CD1c-positive myeloid dendritic cell (primary cell): ENCODE measurements around the gene OR52M1.
"Not testable (repeated sequence)": the region's sequence is repeated elsewhere in the genome, so short reads cannot be mapped to it uniquely, and the experiment has no call there.

Source experiments
- DNase-seq: peaks from one replicate; pipeline ENCODE4 v3.0.0-alpha.2; 2016; ENCODE audit errors: extremely low spot score

Gene OR52M1, protein sequence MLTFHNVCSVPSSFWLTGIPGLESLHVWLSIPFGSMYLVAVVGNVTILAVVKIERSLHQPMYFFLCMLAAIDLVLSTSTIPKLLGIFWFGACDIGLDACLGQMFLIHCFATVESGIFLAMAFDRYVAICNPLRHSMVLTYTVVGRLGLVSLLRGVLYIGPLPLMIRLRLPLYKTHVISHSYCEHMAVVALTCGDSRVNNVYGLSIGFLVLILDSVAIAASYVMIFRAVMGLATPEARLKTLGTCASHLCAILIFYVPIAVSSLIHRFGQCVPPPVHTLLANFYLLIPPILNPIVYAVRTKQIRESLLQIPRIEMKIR

DNA sequence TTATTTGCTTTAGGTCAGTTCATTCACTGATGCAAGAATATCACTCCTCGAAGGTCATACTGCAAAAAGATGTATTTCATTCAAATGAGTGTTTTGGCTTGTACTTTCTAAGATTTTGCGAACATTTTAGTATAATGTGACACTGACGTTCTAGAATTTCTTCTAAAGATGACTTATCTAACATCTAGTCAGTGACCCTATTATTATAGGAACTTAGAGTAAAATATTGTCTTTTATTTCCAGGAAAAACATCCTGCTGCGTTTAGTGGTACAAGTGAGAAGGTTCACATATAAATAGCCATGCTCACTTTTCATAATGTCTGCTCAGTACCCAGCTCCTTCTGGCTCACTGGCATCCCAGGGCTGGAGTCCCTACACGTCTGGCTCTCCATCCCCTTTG is at the start of gene OR52M1:
Gene OR52M1, plus strand, starts transcription at position 301 of the 400 bp plus-strand sequence. Its CDS starts 0 bp downstream, at position 301.
- no peak for DNase-seq

DNA sequence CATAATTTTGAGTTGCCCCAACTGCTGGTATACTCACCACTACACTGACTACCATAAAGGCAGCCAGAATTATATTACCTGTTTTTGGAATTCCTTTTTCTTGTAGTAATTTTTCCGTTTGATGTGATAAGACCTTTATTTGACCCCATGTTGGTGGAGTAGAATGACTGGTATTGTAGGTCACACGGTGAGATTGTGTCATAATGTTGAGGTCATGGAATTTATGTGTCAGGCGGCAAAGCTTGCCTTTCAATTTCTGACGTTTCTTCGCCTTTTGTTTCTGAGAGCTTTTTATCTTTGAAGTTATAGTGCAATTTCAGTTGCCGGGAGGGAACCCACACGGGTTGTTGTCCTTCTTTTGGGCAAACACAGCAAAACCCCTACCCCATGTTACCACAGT is 49.5 kb upstream of the OR52M1 start:
- no peak for DNase-seq

GRCh38 chr11:4495986-4496385 is 49.0 kb upstream of the OR52M1 start:
- no peak for DNase-seq

DNA sequence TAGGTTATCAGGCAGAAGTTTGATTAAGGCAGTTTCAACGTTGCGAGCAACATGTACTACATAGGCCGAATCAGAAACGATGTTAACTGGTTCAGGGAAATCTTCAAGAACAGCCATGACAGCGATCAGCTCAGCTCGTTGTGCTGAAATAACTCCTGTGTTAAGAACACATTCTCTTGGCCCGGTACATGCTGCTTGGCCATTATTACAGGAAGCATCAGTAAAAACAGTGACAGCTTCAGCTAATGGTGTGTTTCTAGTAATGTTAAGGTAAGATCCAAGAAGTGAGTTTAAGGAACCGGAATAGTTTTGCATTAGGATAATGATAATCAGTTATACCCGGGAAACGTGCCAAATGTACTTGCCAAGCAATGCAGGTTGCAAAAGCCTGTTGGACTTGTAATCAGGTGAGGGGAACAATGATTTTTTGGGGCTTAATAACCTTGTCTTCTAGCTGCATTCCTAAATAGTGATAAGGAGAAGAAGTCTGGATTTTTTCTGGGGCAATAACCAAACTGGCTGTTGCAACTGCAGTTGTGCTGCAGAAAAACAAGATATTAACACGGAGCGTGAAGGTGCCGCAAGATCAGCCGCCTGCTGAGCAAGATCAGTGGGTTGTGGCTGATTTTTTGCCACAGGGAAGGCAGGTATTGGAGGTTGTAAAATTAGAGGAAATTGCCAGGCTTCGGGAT is 48.3 kb upstream of the OR52M1 start:
- no peak for DNase-seq

GRCh38 chr11:4508886-4509285 is 36.1 kb upstream of the OR52M1 start:
- DNase-seq = no peak

GRCh38 chr11:4511282-4512245 is 33.4 kb upstream of the OR52M1 start:
- DNase-seq = no peak

- DNase-seq = no peak
Measured at GRCh38 chr11:4514196-4514595, 30.8 kb upstream of the OR52M1 start.

GRCh38 chr11:4522339-4522738 is 22.7 kb upstream of the OR52M1 start:
- DNase-seq = no peak

GRCh38 chr11:4522752-4523151 is 22.2 kb upstream of the OR52M1 start:
- DNase-seq = no peak

- no peak for DNase-seq
Measured at GRCh38 chr11:4523666-4524065, 21.3 kb upstream of the OR52M1 start.

- DNase-seq = no peak
Measured at GRCh38 chr11:4527926-4528325, 17.1 kb upstream of the OR52M1 start.

DNA sequence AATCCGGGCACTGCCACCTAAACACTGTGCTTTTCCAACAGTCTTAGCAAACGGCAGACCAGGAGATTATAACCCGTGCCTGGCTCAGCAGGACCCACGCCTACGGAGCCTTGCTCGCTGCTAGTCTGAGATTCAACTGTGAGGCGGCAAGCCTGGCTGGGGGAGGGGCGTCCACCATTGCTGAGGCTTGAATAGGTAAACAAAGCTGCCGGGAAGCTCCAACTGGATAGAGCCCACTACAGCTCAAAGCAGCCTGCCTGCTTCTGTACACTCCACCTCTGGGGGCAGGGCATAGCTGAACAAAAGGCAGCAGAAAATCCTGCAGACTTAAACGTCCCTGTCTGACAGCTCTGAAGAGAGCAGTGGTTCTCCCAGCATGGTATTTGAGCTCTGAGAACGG is 13.3 kb upstream of the OR52M1 start:
- DNase-seq = not testable (repeated sequence)

- peak; percentile 49 for DNase-seq
Measured at GRCh38 chr11:4539603-4540219, 5.3 kb upstream of the OR52M1 start.

DNA sequence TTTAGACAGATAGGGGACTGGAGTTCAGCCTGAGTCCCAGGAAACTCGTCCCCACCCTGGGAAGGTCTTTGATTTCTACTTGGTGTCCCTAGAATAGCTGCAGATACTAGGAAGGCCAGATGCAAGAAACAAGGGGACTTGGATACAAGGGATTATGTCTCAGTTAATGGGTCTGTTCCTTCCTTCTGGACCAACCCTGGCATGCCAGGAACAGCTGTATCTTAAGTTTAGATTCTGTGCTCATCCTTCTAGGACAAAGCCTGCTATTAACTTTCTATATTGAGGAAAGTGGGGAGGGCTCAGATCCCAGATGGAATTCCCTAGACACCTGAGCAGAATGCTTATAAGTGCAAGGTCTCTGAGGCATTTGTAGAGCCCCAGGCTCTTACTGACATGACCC is 3.9 kb upstream of the OR52M1 start:
- no peak for DNase-seq

DNA sequence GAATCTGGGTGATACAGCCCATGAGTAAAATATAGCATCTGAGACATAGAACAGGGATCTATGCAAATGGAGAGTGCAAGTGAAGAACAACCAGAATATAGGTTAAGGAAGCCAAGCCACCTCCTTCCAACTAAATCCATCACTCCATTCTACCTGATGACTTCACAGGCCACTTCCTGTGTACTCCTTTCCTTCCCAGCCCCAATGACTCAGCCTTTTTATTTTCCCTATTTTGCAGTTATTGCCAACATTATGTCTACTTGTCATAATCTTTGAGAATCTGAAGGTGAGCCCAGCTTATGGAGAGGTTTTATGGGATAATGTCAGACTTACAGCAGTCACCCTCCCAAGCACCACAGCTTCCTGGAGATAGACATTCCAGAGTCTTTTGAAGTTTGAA is 1.4 kb upstream of the OR52M1 start:
- DNase-seq = no peak

- DNase-seq = no peak
Measured at GRCh38 chr11:4546878-4547277, 1.9 kb downstream of the OR52M1 start.

- DNase-seq = no peak
Measured at GRCh38 chr11:4547416-4547815, 2.4 kb downstream of the OR52M1 start.

GRCh38 chr11:4551346-4551979 is 6.5 kb downstream of the OR52M1 start:
- DNase-seq = peak; percentile 12

DNA sequence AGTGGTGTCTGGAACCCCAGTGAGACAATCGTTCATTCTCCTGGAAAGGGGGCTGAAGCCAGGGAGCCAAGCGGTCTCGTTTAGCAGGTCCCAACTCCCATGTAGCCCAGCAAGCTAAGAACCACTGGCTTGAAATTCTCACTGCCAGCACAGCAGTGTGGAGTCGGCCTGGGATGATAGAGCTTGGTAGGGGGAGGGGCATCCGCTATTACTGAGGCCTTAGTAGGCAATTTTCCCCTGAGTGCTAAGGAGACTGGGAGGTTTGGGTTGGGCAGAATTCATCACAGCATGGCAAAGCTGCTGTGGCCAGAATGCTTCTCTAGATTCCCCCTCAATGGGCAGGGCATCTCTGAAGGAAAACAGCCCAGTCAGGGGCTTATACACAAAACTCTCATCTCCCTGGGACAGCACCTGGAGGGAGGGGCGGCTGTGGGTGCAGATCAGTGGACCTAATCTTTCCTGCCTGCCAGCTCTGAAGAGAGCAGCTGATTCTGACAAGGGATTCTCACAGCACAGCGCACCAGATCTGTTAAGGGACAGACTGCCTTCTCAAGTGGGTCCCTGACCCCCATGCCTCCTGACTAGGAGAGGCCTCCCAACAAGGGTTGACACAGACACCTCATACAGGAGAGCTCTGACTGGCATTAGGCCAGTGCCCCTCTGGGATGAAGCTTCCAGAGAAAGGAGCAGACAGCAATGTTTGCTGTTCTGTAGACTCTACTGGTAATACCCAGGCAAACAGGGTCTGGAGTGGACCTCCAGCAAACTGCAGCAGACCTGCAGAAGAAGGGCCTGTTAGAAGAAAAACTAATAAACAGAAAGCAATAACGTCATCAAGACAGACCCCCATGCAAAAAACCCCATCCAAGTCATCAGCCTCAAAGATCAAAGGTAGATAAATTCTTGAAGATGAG is 14.8 kb downstream of the OR52M1 start:
- DNase-seq = no peak

DNA sequence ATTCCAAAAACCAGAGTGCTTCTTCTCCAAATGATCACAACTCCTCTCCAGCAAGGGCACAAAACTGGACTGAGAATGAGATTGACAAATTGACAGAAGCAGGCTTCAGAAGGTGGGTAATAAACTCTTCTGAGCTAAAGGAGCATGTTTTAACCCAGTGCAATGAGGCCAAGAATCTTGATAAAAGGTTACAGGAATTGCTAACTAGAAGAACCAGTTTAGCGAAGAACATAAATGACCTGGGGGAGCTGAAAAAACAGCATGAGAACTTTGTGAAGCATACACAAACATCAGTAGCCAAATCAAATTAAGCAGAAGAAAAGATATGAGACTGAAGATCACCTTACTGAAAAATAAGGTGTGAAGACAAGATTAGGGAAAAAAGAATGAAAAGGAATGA is 15.5 kb downstream of the OR52M1 start:
- DNase-seq = no peak
